ENCODE measurements around the gene GPSM1.

The GPSM1 gene

DNA sequence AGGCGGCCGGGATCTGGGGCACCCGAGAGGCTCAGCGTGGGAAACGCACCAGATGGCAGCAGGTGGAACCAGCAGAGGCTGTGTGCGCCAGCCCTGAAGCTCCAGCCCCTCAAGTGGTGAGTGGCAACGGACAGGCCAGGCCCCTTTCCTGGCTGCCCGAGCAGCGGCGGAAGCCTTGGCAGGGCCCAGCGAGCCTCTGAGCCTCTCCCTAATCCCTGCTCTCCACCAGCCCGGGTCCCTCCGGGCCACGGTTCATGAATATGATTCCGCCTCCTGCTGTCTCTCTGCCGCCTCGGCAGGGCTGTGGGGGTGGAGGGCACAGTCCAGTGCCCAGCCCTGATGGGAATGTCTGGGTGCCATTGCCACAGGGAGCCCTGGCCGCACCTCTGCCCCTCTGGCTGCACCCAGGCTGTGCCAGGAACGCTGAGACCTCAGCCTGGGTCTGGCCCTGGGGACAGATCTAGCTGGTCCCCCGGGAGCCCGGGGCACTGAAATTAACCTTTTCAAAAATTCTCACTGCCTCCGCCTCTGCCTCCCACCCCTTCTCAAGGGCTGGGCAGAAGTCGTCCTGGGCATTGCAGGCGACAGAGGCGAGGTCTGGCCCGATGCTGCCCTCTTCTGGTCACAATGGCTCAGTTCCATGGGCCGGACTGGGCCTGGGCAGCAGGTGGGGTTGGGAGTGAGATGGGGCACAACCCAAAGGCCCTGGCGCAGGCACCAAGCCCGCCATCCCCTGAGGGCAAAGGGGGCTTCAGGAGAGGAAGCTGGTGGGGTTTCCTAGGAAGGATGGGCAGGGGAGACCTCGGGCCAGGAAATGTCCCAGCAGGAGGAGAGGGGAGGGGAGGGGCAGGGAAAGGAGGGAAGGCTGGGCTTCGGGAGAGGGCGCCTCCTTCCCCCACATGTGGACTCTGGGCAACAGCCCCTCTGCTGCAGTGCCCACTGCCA is 43.8 kb upstream of the GPSM1 start:
- Histone ChIP-seq H3K4me3 (ENCODE audit: low read length) (no peak overlapping the region), H3K27ac (ENCODE audit: low read length) (no peak overlapping the region), H3K9me3 (ENCODE audit: control insufficient read depth, insufficient read depth, low read length) (no peaks in the 10 kb centered on the region), H3K4me1 (ENCODE audit: control insufficient read depth, insufficient read depth, low read length) (0 out of 2 replicates have a peak, but pooled peaks cover 2% of the 10 kb centered on the region), H3K36me3 (ENCODE audit: control insufficient read depth, insufficient read depth, low read length) (no peaks in the 10 kb centered on the region), H3K27me3 (ENCODE audit: control insufficient read depth, insufficient read depth, low read length) (no peaks in the 10 kb centered on the region)
- no CpG with 5 or more reads among the region's 32 CpGs for WGBS (ENCODE audit: insufficient coverage, insufficient read length)
- DNase-seq (ENCODE audit: low read depth, low spot score): peak; percentile 77

DNA sequence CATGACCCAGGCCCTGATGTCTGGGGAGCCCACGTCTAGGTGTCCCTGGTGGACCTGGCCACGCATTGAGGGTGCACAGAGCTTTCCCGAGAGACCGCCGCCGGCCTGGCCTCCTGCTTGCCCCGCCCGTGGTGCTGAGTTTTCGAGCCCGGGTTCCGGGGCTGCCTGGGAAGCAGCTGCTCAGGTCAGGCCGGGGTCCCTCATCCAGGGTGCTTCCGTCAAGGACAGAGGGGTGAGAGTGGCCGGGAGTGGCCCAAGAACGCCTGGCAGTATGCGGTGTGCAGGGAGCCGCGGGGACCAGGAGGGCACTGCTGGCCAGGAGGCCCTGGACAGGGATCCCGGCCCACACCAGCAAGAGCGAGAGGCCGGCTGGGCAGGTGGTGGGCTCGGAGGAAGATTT is 43.0 kb upstream of the GPSM1 start:
- H3K9me3 ChIP-seq (ENCODE audit: control insufficient read depth, insufficient read depth, low read length): no peaks in the 10 kb centered on the region
- no peak for DNase-seq (ENCODE audit: low read depth, low spot score)
- no peaks in the 10 kb centered on the region for H3K36me3 ChIP-seq (ENCODE audit: control insufficient read depth, insufficient read depth, low read length)
- H3K4me3 ChIP-seq (ENCODE audit: low read length): no peak overlapping the region
- H3K27me3 ChIP-seq (ENCODE audit: control insufficient read depth, insufficient read depth, low read length): no peaks in the 10 kb centered on the region
- 0 out of 2 replicates have a peak, but pooled peaks cover 2% of the 10 kb centered on the region for H3K4me1 ChIP-seq (ENCODE audit: control insufficient read depth, insufficient read depth, low read length)
- no CpG with 5 or more reads among the region's 22 CpGs for WGBS (ENCODE audit: insufficient coverage, insufficient read length)
- H3K27ac ChIP-seq (ENCODE audit: low read length): no peak overlapping the region

DNA sequence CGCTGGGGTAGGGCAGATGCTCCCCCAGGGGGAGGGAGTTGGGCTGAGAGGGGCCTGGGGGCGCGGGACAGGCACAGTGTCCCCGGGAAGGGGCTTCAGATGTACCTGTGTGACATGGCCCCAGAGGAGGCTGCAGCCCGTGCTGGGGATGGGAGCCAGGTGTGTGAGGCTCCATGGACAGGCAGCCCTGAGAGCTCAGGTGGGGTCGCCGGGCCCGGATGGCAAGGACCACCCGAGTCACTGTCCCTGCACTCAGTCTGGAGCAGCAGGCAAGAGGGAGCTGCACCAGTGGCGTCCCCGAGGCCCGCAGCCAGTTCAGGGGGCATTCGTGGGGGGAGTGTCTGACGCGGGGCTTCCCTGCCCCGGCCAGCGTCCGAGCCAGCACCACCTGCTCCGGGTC is 42.4 kb upstream of the GPSM1 start:
- H3K4me1 ChIP-seq (ENCODE audit: control insufficient read depth, insufficient read depth, low read length): 0 out of 2 replicates have a peak, but pooled peaks cover 2% of the 10 kb centered on the region
- H3K36me3 ChIP-seq (ENCODE audit: control insufficient read depth, insufficient read depth, low read length): no peaks in the 10 kb centered on the region
- no peak overlapping the region for H3K27ac ChIP-seq (ENCODE audit: low read length)
- H3K4me3 ChIP-seq (ENCODE audit: low read length): no peak overlapping the region
- DNase-seq (ENCODE audit: low read depth, low spot score): no peak
- no CpG with 5 or more reads among the region's 19 CpGs for WGBS (ENCODE audit: insufficient coverage, insufficient read length)
- no peaks in the 10 kb centered on the region for H3K27me3 ChIP-seq (ENCODE audit: control insufficient read depth, insufficient read depth, low read length)
- H3K9me3 ChIP-seq (ENCODE audit: control insufficient read depth, insufficient read depth, low read length): no peaks in the 10 kb centered on the region

DNA sequence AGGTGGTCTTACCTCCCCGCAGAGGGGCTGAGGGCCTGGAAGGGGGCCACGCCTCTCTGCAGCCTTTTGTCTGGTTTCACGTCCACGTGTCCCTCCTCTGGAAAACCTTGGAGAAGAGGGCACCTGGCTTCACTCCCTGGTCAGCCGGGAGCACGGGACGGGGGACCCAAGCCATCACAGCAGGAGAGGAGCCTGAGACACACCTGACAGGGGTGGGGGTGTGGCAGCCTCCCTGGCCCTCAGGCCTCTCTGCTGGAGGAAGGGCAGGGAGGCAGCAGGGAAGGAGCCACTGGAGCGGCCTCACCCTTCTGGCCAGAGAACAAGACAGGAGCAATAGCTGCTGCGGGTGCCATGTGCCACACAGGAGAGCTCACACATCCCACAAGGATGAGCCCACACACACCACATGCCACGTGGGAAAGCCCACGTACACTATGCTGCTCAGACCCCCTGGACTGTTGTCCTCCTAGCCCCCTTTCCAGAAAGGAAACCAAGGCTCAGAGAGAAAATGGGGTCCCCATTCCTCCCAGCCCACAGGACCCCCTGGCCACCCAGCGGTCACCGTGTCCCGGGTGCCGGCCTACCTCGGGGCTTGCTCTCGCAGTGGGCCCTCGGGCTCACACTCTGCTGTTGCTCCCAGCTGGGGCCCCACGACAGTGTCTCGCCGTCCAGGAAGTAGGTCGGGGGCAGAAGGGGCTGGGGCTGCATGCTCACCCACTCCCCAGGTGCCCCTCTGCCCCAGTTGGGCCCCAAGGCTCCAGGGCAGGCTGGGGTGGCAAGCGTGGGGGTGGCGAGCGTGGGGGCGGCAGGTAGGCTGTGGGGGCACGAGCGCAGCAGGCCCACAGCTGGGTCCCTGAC is 41.6 kb upstream of the GPSM1 start:
- Histone ChIP-seq H3K9me3 (ENCODE audit: control insufficient read depth, insufficient read depth, low read length) (no peaks in the 10 kb centered on the region), H3K4me3 (ENCODE audit: low read length) (no peak overlapping the region), H3K27ac (ENCODE audit: low read length) (no peak overlapping the region), H3K4me1 (ENCODE audit: control insufficient read depth, insufficient read depth, low read length) (0 out of 2 replicates have a peak, but pooled peaks cover 2% of the 10 kb centered on the region), H3K27me3 (ENCODE audit: control insufficient read depth, insufficient read depth, low read length) (no peaks in the 10 kb centered on the region), H3K36me3 (ENCODE audit: control insufficient read depth, insufficient read depth, low read length) (no peaks in the 10 kb centered on the region)
- WGBS (ENCODE audit: insufficient coverage, insufficient read length): no CpG with 5 or more reads among the region's 28 CpGs
- DNase-seq (ENCODE audit: low read depth, low spot score): no peak

DNA sequence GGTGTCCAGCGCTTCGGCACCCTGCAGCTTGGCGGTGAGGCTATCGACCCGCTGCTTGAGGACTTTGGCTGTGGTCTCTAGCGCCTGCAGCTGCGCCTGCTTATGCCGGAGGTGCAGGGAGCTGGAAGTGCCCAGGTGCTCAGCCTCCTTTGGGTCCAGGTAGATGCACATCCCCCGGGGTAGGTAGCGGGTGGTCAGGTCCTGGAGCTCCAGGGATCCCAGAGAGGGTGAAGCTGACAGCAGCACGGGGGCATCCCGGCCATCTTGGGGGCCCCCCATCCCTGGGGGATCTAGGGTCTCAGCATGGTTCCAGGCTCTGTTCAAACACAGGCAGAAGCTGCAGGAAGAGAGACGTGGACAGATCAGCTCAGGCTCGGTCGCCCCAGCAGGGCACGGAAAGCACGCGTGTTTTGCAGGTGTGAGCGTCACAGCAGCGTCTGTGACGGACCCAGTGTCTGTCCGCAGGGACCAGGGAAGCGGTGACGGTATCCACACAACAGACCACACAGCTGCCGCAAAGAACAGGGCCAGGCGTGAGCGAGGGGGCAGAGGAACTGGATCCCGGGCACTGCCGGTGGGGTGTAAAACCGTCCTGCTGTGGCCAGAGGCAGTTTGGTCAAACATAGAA is 40.9 kb upstream of the GPSM1 start:
- Histone ChIP-seq H3K36me3 (ENCODE audit: control insufficient read depth, insufficient read depth, low read length) (no peaks in the 10 kb centered on the region), H3K4me1 (ENCODE audit: control insufficient read depth, insufficient read depth, low read length) (0 out of 2 replicates have a peak, but pooled peaks cover 2% of the 10 kb centered on the region), H3K27me3 (ENCODE audit: control insufficient read depth, insufficient read depth, low read length) (no peaks in the 10 kb centered on the region), H3K9me3 (ENCODE audit: control insufficient read depth, insufficient read depth, low read length) (no peaks in the 10 kb centered on the region), H3K27ac (ENCODE audit: low read length) (no peak overlapping the region), H3K4me3 (ENCODE audit: low read length) (no peak overlapping the region)
- no peak for DNase-seq (ENCODE audit: low read depth, low spot score)
- no CpG with 5 or more reads among the region's 30 CpGs for WGBS (ENCODE audit: insufficient coverage, insufficient read length)

DNA sequence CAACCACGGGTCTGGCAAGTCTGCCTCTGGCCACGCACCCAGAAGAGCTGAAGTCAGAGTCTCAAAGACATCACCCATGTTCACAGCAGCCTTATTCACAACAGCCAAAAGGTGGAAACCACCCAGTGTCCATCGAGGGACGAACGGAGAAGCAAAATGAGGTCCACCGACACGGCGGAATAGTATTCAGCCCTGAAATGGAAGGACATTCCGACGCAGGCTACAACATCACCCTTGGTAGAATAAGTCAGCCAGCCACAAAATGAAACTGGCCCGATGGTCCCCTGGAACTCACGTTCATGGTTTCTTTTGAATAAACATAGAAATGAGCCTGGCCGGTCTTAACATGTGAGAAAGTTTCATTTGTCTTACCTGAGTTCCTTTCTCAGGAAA is 40.4 kb upstream of the GPSM1 start:
- H3K36me3 ChIP-seq (ENCODE audit: control insufficient read depth, insufficient read depth, low read length): no peaks in the 10 kb centered on the region
- no peak overlapping the region for H3K27ac ChIP-seq (ENCODE audit: low read length)
- 0 out of 2 replicates have a peak, but pooled peaks cover 2% of the 10 kb centered on the region for H3K4me1 ChIP-seq (ENCODE audit: control insufficient read depth, insufficient read depth, low read length)
- no peaks in the 10 kb centered on the region for H3K9me3 ChIP-seq (ENCODE audit: control insufficient read depth, insufficient read depth, low read length)
- no peaks in the 10 kb centered on the region for H3K27me3 ChIP-seq (ENCODE audit: control insufficient read depth, insufficient read depth, low read length)
- no peak overlapping the region for H3K4me3 ChIP-seq (ENCODE audit: low read length)
- no CpG with 5 or more reads among the region's 13 CpGs for WGBS (ENCODE audit: insufficient coverage, insufficient read length)
- DNase-seq (ENCODE audit: low read depth, low spot score): no peak

DNA sequence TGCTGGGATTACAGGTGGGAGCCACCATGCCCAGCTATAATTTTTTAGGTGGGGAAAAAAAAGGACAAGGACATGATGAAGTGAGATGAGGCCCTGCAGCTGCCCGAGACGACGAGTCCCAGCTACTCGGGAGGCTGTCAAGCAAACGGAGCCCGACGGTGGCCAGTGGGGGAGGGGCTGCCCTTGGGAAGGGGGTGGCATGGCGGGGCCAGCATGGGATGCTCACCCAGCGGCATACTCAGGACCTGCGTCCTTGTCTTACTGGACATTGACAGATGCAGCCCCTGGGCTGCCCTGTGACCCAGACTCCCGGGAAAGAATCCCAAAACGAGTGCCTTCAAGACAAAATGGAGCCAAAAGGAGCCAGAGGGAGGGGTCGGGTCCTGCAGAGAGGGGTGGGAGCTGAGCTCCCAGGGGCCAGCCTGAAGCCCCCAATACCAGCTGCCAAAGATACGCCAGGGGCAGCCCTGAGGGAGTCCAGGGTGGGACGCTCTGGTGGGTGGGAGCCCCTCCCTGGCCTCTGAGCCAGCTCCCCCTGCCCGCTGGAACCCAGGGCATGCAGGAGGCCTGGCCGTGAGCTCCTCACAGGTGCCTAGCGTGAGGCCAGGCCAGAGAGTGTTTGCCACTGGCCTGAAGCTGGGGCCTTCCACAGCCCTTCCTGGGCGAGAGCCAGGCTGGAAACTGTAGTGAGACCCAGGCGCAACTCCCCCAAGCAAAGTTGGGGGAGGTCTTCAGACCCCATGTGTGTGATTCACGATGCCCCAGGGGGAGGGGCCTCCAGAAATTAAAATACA is 39.2 kb upstream of the GPSM1 start:
- Histone ChIP-seq H3K36me3 (ENCODE audit: control insufficient read depth, insufficient read depth, low read length) (no peaks in the 10 kb centered on the region), H3K9me3 (ENCODE audit: control insufficient read depth, insufficient read depth, low read length) (no peaks in the 10 kb centered on the region), H3K4me1 (ENCODE audit: control insufficient read depth, insufficient read depth, low read length) (0 out of 2 replicates have a peak, but pooled peaks cover 2% of the 10 kb centered on the region), H3K27me3 (ENCODE audit: control insufficient read depth, insufficient read depth, low read length) (no peaks in the 10 kb centered on the region), H3K27ac (ENCODE audit: low read length) (no peak overlapping the region), H3K4me3 (ENCODE audit: low read length) (no peak overlapping the region)
- no CpG with 5 or more reads among the region's 21 CpGs for WGBS (ENCODE audit: insufficient coverage, insufficient read length)
- DNase-seq (ENCODE audit: low read depth, low spot score): no peak

DNA sequence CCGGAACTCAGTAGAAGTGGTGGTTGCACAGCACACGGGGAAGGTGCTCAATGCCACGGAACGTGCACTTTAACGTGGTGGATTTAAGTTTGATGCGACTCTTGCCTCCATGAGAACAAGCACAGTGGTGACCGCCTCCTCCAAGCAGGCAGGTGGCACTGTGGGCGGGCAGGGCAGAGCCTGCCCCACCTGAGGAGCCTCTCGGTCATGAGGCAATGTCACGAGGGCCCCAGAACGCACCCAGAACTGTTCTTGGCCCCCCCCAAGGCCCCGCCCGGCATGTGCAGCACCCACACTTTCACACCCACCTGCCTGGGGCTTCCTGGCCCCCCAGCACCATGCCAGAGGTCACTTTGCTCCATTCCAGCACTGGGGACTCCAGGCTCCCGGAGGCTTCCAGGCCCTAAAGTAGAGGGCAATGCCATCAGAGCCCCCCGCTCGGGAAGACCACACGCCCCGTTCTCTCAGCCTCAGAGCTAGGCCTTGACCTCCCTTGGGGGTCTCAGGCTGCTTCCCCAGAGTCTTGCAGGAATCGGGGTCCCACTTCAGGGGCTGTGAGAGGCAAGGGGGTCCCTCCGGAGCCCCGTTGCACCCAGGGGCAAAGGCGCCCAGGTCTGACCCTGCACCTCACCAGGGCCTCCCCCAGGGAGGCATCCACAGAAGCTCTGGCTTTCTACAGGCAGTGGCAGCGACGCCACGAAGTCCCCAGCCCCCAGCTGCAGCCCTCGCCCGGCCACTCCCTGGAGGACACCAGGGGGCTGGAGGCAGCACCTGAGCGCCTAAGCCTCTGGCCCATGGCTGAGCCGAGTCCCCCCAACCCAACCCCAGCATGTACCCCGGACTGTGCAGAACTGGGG is 37.5 kb upstream of the GPSM1 start:
- no peak for DNase-seq (ENCODE audit: low read depth, low spot score)
- no CpG with 5 or more reads among the region's 30 CpGs for WGBS (ENCODE audit: insufficient coverage, insufficient read length)
- Histone ChIP-seq H3K27ac (ENCODE audit: low read length) (no peak overlapping the region), H3K4me1 (ENCODE audit: control insufficient read depth, insufficient read depth, low read length) (no peaks in the 10 kb centered on the region), H3K36me3 (ENCODE audit: control insufficient read depth, insufficient read depth, low read length) (no peaks in the 10 kb centered on the region), H3K9me3 (ENCODE audit: control insufficient read depth, insufficient read depth, low read length) (no peaks in the 10 kb centered on the region), H3K4me3 (ENCODE audit: low read length) (no peak overlapping the region), H3K27me3 (ENCODE audit: control insufficient read depth, insufficient read depth, low read length) (no peaks in the 10 kb centered on the region)

DNA sequence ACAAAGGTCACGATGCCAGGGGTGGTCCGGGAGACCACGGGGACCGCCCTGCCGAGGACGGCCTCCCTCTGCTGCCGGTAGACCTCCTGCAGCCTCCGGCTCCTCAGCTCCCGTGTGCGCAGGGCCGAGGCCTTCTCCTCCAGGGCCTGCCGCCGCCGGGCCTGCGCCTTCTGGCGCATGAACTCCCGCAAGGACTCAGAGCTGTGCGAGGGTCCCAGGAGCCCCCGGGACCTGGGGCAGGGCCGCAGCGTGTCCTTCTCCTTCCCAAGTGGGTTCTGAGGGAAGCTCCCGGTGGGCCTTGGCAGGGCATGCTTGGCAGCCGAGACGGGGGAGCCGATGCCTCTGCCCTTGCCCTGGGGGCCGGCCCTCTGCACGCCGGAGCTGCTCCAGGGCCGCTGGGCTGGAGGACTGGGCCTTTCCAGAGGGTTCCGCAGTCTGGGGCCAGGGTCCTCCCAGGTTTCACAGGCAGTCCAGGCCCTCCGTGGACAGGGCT is 36.8 kb upstream of the GPSM1 start:
- Histone ChIP-seq H3K36me3 (ENCODE audit: control insufficient read depth, insufficient read depth, low read length) (no peaks in the 10 kb centered on the region), H3K4me3 (ENCODE audit: low read length) (no peak overlapping the region), H3K27me3 (ENCODE audit: control insufficient read depth, insufficient read depth, low read length) (no peaks in the 10 kb centered on the region), H3K4me1 (ENCODE audit: control insufficient read depth, insufficient read depth, low read length) (no peaks in the 10 kb centered on the region), H3K9me3 (ENCODE audit: control insufficient read depth, insufficient read depth, low read length) (no peaks in the 10 kb centered on the region), H3K27ac (ENCODE audit: low read length) (no peak overlapping the region)
- no CpG with 5 or more reads among the region's 31 CpGs for WGBS (ENCODE audit: insufficient coverage, insufficient read length)
- DNase-seq (ENCODE audit: low read depth, low spot score): no peak

Data from iPS DF 6.9 (cell line).